Mesenchymal stem cell (in vitro differentiated cells and primary cell): Measurements from ENCODE around the gene FOXC1.

Experiments
- DNase-seq: peaks from one replicate; pipeline ENCODE4 v3.0.0-alpha.2; 2013
- H2AFZ ChIP-seq: one replicate; pipeline ENCODE4 v1.6.1; 2013; ENCODE audit warnings: low read depth, mild to moderate bottlenecking, control low read depth, inconsistent platforms, low read length, moderate library complexity
- H2AK5ac ChIP-seq: 2 replicates; pipeline ENCODE4 v1.6.1; 2013; ENCODE audit warnings: low read length, moderate library complexity, mild to moderate bottlenecking, inconsistent platforms; ENCODE audit not compliant: severe bottlenecking
- H2BK120ac ChIP-seq: one replicate; pipeline ENCODE4 v1.6.1; 2013; ENCODE audit warnings: low read depth, mild to moderate bottlenecking, inconsistent platforms, low read length, moderate library complexity
- H2BK12ac ChIP-seq, 2 experiments: one replicate each; pipeline ENCODE4 v1.6.1; 2013; ENCODE audit warnings: inconsistent platforms in 2 of 2, low read length in 2 of 2, mild to moderate bottlenecking in 2 of 2, moderate library complexity in 2 of 2, control low read depth in 1 of 2
- H2BK15ac ChIP-seq: one replicate; pipeline ENCODE4 v1.6.1; 2013; ENCODE audit warnings: mild to moderate bottlenecking, low read depth, inconsistent platforms; ENCODE audit not compliant: poor library complexity, severe bottlenecking
- H2BK5ac ChIP-seq: 2 replicates; pipeline ENCODE4 v1.6.1; 2013; ENCODE audit warnings: low read depth, mild to moderate bottlenecking, low read length, control low read depth, inconsistent platforms; ENCODE audit not compliant: poor library complexity, severe bottlenecking
- H3K14ac ChIP-seq, 2 experiments: one replicate each; pipeline ENCODE4 v1.6.1; 2013; ENCODE audit warnings: inconsistent platforms in 2 of 2, low read length in 2 of 2, control low read depth in 1 of 2, mild to moderate bottlenecking in 1 of 2, moderate library complexity in 1 of 2
- H3K18ac ChIP-seq, 2 experiments: one replicate each; pipeline ENCODE4 v1.6.1; 2013; ENCODE audit warnings: inconsistent platforms in 2 of 2, low read length in 2 of 2, control low read depth in 1 of 2, low read depth in 1 of 2, mild to moderate bottlenecking in 1 of 2
- H3K23ac ChIP-seq, 2 experiments: one replicate each; pipeline ENCODE4 v1.6.1; 2013; ENCODE audit warnings: inconsistent platforms in 2 of 2, low read length in 2 of 2, mild to moderate bottlenecking in 2 of 2, moderate library complexity in 2 of 2, control low read depth in 1 of 2
- H3K27ac ChIP-seq: 2 replicates; pipeline ENCODE4 v1.5.1; 2013; ENCODE audit warnings: mild to moderate bottlenecking, moderate library complexity, low read length, control low read depth, inconsistent platforms; ENCODE audit not compliant: poor library complexity, severe bottlenecking
- H3K27me3 ChIP-seq, 2 experiments: 2 replicates each; pipeline versions ENCODE4 v1.6.1 to v1.7.0; 2013; ENCODE audit warnings: low read length in 2 of 2, mild to moderate bottlenecking in 2 of 2, moderate library complexity in 2 of 2, control low read depth in 1 of 2, inconsistent platforms in 1 of 2; ENCODE audit not compliant: control insufficient read depth in 1 of 2, insufficient read depth in 1 of 2
- H3K36me3 ChIP-seq, 2 experiments: 2 replicates each; pipeline versions ENCODE4 v1.6.1 to v1.7.0; 2013; ENCODE audit warnings: low read length in 2 of 2, control low read depth in 1 of 2, inconsistent platforms in 1 of 2, low read depth in 1 of 2, mild to moderate bottlenecking in 1 of 2; ENCODE audit not compliant: insufficient read depth in 2 of 2, control insufficient read depth in 1 of 2
- H3K4ac ChIP-seq, 2 experiments: one replicate each; pipeline ENCODE4 v1.6.1; 2013; ENCODE audit warnings: inconsistent platforms in 2 of 2, low read length in 2 of 2, mild to moderate bottlenecking in 2 of 2, moderate library complexity in 2 of 2, control low read depth in 1 of 2, low read depth in 1 of 2
- H3K4me1 ChIP-seq: 2 replicates; pipeline ENCODE4 v1.6.1; 2013; ENCODE audit warnings: low read depth, low read length, control low read depth; ENCODE audit not compliant: control insufficient read depth, insufficient read depth
- H3K4me2 ChIP-seq: 2 replicates; pipeline ENCODE4 v1.6.1; 2013; ENCODE audit warnings: low read length, mild to moderate bottlenecking, inconsistent platforms; ENCODE audit not compliant: poor library complexity, severe bottlenecking
- H3K4me3 ChIP-seq, 2 experiments: 2 replicates each; pipeline versions ENCODE4 v1.5.1 to v1.7.0; 2013; ENCODE audit warnings: low read length in 2 of 2, mild to moderate bottlenecking in 2 of 2, control low read depth in 1 of 2, low read depth in 1 of 2; ENCODE audit not compliant: insufficient read depth in 1 of 2
- H3K79me1 ChIP-seq: replicated peaks from 2 replicates; pipeline ENCODE4 v1.6.1; 2013; ENCODE audit warnings: mild to moderate bottlenecking, control low read depth, low read length, inconsistent platforms; ENCODE audit not compliant: poor library complexity, severe bottlenecking
- H3K9ac ChIP-seq: 2 replicates; pipeline ENCODE4 v1.7.0; 2013; ENCODE audit warnings: mild to moderate bottlenecking, low read length, moderate library complexity
- H3K9me3 ChIP-seq: 2 replicates; pipeline ENCODE4 v1.7.0; 2013; ENCODE audit warnings: mild to moderate bottlenecking, low read length; ENCODE audit not compliant: control insufficient read depth
- H4K8ac ChIP-seq: one replicate; pipeline ENCODE4 v1.6.1; 2013; ENCODE audit warnings: inconsistent platforms, mild to moderate bottlenecking, low read length, moderate library complexity
- H4K91ac ChIP-seq: one replicate; pipeline ENCODE4 v1.6.1; 2013; ENCODE audit warnings: mild to moderate bottlenecking, low read length, inconsistent platforms
- WGBS: methylation state at CpG from one replicate; pipeline ENCODE4 v1.1.7; 2013; ENCODE audit warnings: mixed read lengths; 5-methylcytosine and 5-hydroxymethylcytosine counted together

Gene FOXC1

DNA sequence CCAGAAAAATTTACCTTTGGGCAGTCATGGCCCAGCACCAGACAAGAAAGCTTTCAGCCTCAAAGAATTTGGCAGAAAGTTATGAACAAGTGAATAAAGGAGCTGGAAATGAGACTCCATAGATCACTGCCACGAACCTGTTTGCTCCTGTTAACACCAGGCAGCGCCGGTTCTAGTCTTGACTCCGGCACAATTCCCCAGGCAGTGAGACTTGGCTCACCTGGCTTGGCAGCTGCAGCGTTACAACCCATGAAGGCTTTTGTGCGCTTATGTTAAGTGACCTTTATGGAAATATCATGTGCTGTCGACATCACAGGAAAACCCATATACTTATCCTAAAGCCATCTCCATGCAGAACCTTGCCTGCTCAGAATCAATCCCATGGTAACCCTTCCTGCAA lies 22.2 kb upstream of the FOXC1 start:
- H3K27ac ChIP-seq, result no peak overlapping the region
- WGBS, result 87% methylated on average over 7 of the region's 7 CpGs
- no peak overlapping the region for H4K8ac ChIP-seq
- no peak overlapping the region for H2BK5ac ChIP-seq
- no peak overlapping the region for H3K4me2 ChIP-seq
- H3K14ac ChIP-seq, result no peak overlapping the region
- no peak overlapping the region for H3K4me3 ChIP-seq
- H3K27me3 ChIP-seq, result peaks cover 37 to 70% of the 10 kb centered on the region in 2 experiments
- H3K9ac ChIP-seq, result no peak overlapping the region
- peaks cover 0 to 2% of the 10 kb centered on the region in 2 experiments for H3K36me3 ChIP-seq
- H3K4ac ChIP-seq, result no peak overlapping the region
- H2AFZ ChIP-seq, result no peak overlapping the region
- DNase-seq, result no peak
- no peaks in the 10 kb centered on the region for H3K79me1 ChIP-seq
- no peak overlapping the region for H3K23ac ChIP-seq
- no peak overlapping the region for H4K91ac ChIP-seq
- peaks cover 7% of the 10 kb centered on the region for H3K9me3 ChIP-seq
- no peak overlapping the region for H2BK12ac ChIP-seq
- no peaks in the 10 kb centered on the region for H3K4me1 ChIP-seq
- H2AK5ac ChIP-seq, result no peak overlapping the region
- no peak overlapping the region for H2BK15ac ChIP-seq
- no peak overlapping the region for H3K18ac ChIP-seq
- no peak overlapping the region for H2BK120ac ChIP-seq

DNA sequence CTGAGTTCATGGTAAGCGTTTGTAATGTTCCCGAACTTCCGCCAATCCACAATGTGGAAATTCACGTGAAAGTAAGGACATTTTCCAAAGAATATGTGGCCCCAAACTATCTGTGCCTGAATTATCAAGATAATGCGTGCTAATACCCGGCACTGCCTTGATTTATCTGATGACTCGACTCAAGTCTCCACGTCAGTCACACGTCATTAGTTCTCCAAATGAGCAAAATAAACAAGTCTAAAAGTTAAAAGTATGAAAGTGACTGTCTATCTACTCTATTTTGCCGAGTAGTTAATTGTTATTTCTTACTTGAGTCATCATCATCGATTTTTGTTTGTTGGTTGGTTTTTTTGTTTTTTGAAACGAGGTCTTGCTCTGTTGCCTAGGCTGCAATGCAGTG lies 21.7 kb upstream of the FOXC1 start:
- H2BK120ac ChIP-seq, result no peak overlapping the region
- H2BK15ac ChIP-seq, result no peak overlapping the region
- H2BK5ac ChIP-seq, result no peak overlapping the region
- H3K4me1 ChIP-seq, result no peaks in the 10 kb centered on the region
- no peak overlapping the region for H3K27ac ChIP-seq
- no peak overlapping the region for H3K23ac ChIP-seq
- peaks cover 7% of the 10 kb centered on the region for H3K9me3 ChIP-seq
- peaks cover 40 to 73% of the 10 kb centered on the region in 2 experiments for H3K27me3 ChIP-seq
- no peak overlapping the region for H2AK5ac ChIP-seq
- H3K9ac ChIP-seq, result no peak overlapping the region
- no peak overlapping the region for H4K8ac ChIP-seq
- no peak overlapping the region for H3K4me3 ChIP-seq
- WGBS, result 92% methylated on average over 11 of the region's 12 CpGs
- H4K91ac ChIP-seq, result no peak overlapping the region
- H2BK12ac ChIP-seq, result no peak overlapping the region
- no peaks in the 10 kb centered on the region for H3K79me1 ChIP-seq
- H3K14ac ChIP-seq, result no peak overlapping the region
- H3K36me3 ChIP-seq, result peaks cover 0 to 2% of the 10 kb centered on the region in 2 experiments
- H3K4ac ChIP-seq, result no peak overlapping the region
- no peak overlapping the region for H2AFZ ChIP-seq
- H3K4me2 ChIP-seq, result no peak overlapping the region
- no peak overlapping the region for H3K18ac ChIP-seq
- no peak for DNase-seq

DNA sequence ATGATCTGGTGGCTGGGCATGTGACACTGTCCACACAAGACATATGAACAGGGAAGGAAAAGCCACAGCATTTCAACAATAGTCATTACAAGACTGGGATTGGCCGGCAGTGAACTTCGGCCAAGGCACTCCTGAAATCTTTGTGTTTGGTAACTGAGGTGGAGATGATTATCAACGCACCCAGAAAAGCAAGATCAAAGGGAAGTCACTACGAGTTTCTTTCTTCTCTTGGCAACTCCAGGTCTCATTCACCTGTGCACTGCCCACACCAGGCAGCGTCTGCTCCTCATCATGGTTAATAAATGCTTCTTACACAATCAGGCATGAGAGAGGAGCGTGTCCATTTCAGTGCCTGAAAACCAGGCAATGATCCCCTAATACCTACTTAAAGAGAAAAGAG lies 20.5 kb upstream of the FOXC1 start:
- H2BK15ac ChIP-seq, result no peak overlapping the region
- 83% methylated on average over 6 of the region's 6 CpGs for WGBS
- no peak overlapping the region for H3K4ac ChIP-seq
- no peak overlapping the region for H3K9ac ChIP-seq
- H3K23ac ChIP-seq, result no peak overlapping the region
- no peak overlapping the region for H3K18ac ChIP-seq
- no peak overlapping the region for H4K91ac ChIP-seq
- H2BK12ac ChIP-seq, result no peak overlapping the region
- no peak overlapping the region for H2BK120ac ChIP-seq
- H3K14ac ChIP-seq, result no peak overlapping the region
- no peaks in the 10 kb centered on the region for H3K79me1 ChIP-seq
- H2AK5ac ChIP-seq, result no peak overlapping the region
- no peak overlapping the region for H3K4me2 ChIP-seq
- H4K8ac ChIP-seq, result no peak overlapping the region
- H3K4me3 ChIP-seq, result no peak overlapping the region
- peaks cover 7% of the 10 kb centered on the region for H3K9me3 ChIP-seq
- no peak overlapping the region for H2BK5ac ChIP-seq
- no peak for DNase-seq
- peaks cover 52 to 78% of the 10 kb centered on the region in 2 experiments for H3K27me3 ChIP-seq
- peaks cover 0 to 2% of the 10 kb centered on the region in 2 experiments for H3K36me3 ChIP-seq
- no peak overlapping the region for H3K27ac ChIP-seq
- H2AFZ ChIP-seq, result no peak overlapping the region
- no peaks in the 10 kb centered on the region for H3K4me1 ChIP-seq

DNA sequence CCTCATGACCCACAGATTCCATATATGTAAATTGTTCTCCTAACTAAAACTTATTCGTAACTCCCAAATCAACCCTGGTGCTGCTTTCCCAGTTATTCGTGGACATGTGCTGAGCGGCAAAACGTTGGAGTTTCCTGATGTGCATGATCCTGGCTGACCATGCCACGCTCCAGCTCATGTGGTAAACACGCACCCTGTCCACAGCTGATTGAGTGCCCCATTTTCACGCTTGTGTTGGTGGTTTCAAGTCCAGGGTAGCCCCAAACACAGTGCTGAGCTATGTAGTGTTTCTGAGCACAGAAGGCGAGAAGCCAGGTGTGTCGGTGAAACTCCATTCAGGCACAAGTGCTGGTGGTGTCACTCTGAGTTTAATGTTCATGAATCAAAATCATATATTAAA lies 19.1 kb upstream of the FOXC1 start:
- no peak overlapping the region for H2BK15ac ChIP-seq
- H2BK120ac ChIP-seq, result no peak overlapping the region
- no peak overlapping the region for H3K4me3 ChIP-seq
- H3K27ac ChIP-seq, result no peak overlapping the region
- WGBS, result 92% methylated on average over 8 of the region's 9 CpGs
- H3K18ac ChIP-seq, result no peak overlapping the region
- H3K4me2 ChIP-seq, result no peak overlapping the region
- H2BK12ac ChIP-seq, result no peak overlapping the region
- H3K9ac ChIP-seq, result no peak overlapping the region
- no peak for DNase-seq
- peaks cover 0 to 2% of the 10 kb centered on the region in 2 experiments for H3K36me3 ChIP-seq
- H3K4ac ChIP-seq, result no peak overlapping the region
- H3K79me1 ChIP-seq, result no peaks in the 10 kb centered on the region
- no peak overlapping the region for H2AK5ac ChIP-seq
- no peak overlapping the region for H4K91ac ChIP-seq
- H3K14ac ChIP-seq, result no peak overlapping the region
- no peaks in the 10 kb centered on the region for H3K4me1 ChIP-seq
- H2BK5ac ChIP-seq, result no peak overlapping the region
- H3K9me3 ChIP-seq, result peaks cover 7% of the 10 kb centered on the region
- H2AFZ ChIP-seq, result no peak overlapping the region
- no peak overlapping the region for H3K23ac ChIP-seq
- peaks cover 49 to 80% of the 10 kb centered on the region in 2 experiments for H3K27me3 ChIP-seq
- no peak overlapping the region for H4K8ac ChIP-seq
